Activated T-helper 1 cell treated with anti-CD3 and anti-CD28 coated beads, Interleukin-2, amount 50 U/mL, for 16 hours (primary cell): ENCODE measurements around the gene THADA.

Experiments used
- DNase-seq, 2 donors: peaks; one replicate each; pipeline ENCODE4 v3.0.0-alpha.2; 2020; ENCODE audit warnings: low read depth in 1 of 2, low spot score in 1 of 2

The THADA gene

GRCh38 chr2:43513216-43513615 is 82.6 kb downstream of the THADA start:
- DNase-seq, result no peak

GRCh38 chr2:43511199-43511598 is 84.6 kb downstream of the THADA start:
- no peak for DNase-seq

DNA sequence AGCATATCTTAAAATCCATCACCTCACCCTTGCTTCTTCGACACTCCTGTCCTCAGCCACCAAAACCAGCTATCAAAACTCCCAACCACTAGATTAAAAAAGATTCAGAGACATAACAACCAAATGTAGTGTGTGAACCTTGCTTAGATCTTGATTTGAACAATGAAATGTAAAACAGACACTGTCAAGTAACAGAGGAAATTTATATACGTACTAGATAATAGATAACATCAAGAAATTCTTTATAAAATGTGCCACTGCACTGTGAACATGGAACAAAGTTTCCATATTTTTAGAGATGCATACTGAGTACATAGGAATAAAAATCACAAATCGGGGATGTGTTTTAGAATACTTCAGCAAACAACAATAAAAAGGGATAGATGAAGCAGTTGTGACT is 86.0 kb downstream of the THADA start:
- DNase-seq, result no peak

DNA sequence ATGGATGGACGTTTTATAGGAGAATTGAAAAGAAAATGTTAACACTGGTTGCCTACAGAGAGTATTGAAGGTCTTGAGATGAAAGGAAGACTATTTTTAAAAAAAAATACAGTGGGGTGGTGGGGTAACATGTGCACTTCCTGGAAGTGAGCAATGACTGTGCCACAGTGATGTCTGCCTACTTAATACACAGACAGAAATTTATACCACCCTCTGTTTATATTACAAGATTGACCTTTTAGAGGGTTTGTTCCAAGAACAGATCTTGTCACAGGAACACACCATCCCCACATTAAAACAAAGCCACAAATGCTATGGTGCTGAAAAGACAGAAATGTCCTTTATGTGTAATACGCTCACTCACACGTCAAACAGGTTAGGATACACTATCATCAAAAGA is 87.6 kb downstream of the THADA start:
- no peak for DNase-seq

DNA sequence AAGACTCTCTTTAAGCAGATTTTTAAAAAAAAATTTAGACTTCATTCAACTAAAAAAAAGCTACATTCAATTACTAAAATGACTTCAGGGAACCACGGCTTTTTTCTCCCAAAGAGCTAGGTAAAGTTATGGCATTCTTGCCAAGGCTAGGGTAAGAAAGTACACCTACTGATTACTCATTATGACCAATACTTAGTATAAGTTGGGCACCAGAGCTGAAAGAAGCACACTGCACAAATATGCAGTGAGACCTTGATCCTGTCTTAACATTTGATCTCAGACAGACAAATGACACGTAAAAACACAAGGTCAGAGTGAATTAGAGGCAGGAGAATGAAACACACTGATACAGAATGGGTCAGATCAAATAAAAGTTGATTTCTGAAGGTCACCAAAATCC is 88.7 kb downstream of the THADA start:
- no peak for DNase-seq

DNA sequence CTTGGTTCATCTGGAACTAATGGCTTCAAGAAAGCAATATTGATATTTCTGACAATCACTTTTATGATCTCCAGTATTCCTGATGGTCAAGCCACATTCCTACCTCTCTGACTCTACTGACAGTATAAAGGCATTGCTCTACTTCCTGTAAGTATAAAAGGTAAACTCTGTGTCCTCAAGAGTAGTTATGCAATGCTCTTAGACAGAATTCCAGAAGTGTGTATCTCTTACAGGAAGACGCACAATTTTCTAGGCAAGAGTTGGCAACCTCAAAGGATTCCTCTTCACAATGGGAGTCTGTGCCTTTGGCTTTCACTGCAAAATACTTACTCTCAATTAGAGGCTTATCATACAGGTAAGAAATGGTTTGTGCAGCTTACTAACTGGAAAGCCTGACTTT is 100.1 kb downstream of the THADA start:
- DNase-seq, result no peak

DNA sequence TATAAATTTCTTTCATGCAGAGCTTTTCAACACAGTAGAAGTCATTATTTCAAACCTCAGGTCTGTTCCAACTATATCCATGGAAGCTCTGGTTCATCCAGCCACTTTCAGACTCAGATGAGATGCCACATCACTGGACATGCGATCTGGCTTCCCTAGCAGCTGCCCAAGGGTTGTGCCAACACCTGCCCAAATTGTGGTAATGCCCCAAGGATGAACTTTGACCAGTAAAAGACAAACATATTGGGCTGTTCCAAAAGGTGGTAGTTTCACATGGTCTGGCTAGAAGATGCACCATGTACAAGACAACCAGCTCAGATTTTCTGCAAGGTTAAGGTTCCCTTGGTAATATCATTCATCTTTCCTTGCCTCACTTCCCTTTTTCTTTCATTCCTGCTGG is 101.9 kb downstream of the THADA start:
- no peak for DNase-seq

DNA sequence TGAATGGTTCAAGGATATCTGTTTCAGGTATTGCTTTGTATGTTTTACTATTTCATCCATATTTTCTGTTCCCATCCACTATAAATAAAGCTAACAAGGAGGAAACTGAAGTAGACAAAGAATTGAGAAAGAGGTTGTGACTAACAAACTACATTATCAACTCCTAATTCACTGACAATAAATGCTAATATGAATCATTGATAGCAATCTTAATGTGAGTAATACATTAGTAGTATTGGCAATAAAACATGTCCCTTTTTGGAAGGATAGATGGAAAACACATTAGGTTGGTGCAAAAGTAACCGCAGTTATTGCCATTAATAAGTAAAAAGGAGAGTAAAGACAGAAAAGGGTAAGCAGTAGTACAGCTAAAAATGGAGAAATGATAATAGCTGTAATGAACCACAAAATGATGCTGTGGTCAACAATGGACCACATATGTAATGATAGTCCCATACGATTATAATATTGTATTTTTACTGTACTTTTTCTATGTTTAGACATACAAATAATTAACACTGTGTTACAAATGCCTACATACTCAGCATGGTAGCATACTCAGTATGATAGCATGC is 104.7 kb downstream of the THADA start:
- DNase-seq, result no peak

- DNase-seq, result no peak
These were observed 105.5 kb downstream of the THADA start for GRCh38 chr2:43490252-43490786.

GRCh38 chr2:43488737-43489136 is 107.1 kb downstream of the THADA start:
- DNase-seq, result no peak

DNA sequence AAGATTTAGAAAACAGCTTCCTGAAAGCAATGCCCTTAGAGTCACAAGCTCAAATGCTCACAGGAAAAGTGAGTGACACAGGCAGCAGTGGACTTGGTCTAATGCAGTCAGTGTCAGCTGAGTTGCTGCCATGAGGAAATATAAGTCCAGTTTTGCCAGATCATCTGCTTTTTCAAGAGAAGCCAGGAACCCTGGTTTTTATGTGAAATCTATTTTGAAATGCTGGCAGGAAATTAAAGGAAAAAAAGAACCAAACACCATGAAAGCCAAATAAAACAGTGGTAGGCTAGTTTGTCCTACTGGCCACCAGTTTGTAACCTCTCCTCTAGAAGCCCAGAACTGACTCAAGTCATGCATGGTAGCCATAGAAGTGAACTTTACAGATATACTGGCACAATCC is 109.2 kb downstream of the THADA start:
- DNase-seq, result no peak

GRCh38 chr2:43484323-43484930 is 111.4 kb downstream of the THADA start:
- DNase-seq, result no peak

DNA sequence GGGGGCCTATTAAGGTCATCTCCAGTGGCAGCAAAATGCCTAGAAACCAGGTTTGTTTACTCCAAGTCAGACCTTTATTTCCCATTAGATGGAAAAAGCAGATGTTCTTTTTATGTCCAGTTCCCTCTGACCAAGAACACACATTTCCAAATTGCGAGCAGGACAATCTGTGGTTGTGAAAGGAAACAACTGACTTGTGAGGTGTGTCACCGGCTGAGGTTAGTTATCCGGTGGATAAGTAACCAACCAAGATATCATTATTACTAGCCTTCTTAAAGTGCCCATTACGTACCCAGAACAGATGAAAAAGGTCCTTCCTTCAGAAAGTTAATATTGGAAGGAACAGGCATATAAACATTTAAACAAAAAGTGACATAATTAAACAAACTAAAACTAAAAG is 112.9 kb downstream of the THADA start:
- no peak for DNase-seq

DNA sequence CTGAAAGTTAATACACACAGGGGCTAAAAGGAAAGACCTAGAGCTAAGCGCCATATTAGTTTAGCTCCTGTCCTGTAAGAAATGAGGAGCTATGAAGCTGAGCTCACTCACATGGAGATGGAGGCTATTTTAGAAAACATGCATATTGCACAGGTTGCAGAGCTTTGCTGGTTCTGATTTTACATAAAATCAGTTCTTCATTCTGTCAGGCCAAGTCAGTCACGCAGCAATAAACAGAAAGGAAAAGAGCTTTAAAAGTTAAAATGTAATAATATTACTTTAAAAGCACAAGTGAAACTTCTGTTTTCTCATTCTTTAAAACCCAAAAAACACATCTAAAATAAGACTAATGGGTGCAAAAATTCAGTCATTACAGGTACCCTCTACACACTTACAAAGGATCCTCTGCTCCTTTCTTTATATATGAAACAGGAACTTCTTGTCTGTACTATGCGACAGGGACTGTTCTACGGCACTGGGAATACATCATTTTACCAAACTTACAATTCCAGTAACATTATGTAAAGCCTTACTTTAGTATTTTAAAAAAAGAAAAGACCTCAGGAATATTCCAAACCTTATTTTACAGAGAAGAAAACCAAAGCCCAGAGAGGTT is 113.8 kb downstream of the THADA start:
- no peak for DNase-seq

DNA sequence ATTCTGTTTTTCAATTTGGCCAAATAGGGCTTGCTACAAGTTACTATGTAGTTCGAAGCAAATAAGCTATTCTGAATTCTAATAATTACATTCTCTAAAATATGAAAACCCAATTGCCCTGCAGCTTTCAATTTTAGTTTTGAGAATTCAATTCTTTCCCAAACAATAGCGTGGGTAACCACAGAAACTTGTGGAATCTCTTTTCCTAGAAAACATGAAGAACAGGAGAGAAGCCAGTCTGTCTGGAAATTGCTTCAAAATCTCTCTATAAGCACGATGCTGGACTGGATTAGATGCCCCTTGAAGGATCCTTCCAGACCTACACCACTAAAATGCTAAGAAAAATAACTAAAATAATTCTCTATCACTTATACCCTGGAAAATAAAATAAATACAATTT is 115.0 kb downstream of the THADA start:
- no peak for DNase-seq

DNA sequence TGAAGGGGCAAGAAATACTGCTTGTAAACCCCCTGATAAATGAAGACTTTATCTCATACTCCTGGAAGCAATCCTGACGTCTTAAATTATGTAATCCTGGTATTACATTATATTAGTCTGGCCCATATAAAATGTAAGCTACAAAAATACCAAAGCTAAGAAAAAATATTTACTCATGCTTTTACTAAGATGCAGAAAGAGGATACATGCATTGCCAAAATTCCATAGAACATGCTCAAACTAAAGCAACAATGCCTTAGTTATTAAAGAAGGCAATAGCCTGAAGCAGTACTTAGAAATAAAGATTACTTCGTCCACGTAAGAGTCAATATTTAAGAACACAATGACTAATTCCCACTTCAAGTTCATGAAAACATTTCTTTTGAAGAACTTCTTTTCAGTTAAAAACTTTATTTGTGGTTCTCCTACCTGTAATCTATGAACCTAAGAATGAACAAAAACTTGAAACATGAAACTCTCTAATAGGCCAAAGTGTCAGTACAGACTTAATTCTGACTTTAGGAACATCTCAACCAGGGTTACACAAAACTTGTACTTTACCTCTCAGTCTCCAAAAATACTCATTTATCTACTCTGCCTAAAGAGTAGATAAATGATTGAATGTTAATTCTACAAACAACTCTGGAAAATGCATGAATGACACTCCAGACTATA is 117.3 kb downstream of the THADA start:
- DNase-seq, result no peak

DNA sequence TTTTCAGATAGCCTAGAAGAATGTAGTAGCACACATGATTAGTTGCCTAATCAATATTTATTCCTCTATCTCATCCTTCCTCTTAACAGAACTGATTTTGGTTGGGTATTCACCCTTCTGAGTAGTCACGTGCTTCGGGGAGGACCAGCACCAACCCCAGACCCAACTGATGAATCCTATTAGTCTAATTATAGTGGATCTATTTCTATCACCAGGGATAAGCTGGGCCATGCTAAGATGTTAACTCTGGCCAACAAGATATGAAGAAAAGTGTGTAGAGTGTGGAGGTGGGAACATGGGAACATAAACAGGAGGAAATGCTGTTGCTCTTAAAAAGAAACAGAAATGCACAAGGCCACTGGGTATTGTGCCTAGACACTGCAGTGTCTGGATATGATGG is 119.9 kb downstream of the THADA start:
- DNase-seq, result no peak

GRCh38 chr2:43475137-43475846 is 120.5 kb downstream of the THADA start:
- no peak for DNase-seq

GRCh38 chr2:43474273-43474672 is 121.6 kb downstream of the THADA start:
- DNase-seq, result no peak

DNA sequence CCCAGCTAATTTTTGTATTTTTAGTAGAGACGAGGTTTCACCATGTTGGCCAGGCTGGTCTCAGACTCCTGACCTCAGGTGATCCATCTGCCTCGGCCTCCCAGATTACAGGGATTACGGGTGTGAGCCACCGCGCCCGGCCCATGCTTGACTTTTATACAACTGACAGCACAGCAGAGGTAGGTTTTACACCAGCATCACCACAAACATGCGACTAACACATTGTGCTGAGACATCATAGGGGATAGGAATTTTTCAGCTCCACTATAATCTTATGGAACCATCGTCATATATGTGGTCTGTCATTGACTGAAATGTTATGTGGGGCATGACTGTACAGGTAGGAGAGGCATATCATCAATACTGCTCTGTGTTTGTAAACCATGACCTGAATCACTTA is 122.1 kb downstream of the THADA start:
- no peak for DNase-seq

DNA sequence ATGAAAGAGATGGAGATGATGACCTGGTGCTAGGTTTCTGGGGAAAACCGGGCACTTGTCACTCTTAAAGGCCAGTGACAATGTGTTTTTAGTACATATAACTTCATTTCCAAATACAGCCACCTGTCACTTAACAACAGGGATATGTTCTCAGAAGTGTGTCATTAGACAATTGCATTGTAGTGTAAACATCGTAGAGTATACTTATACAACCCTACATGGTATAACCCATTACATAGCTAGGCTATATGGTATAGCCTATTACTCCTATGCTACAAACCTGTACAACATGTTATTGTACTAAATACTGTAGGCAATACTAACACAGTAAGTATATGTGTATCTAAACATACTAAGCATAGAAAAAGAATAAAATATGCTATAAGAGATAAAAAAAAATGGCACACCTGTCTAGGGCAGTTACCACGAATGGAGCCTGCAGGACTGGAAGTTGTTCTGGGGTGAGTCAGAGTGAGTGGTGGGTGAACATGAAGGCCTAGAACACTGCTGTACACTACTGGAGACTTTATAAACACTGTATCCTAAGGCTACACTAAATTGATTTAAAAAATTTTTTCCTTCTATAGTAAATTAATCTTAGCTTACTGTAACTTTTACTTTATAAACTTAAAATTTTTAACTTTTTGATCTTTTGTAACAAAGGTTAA is 123.2 kb downstream of the THADA start:
- DNase-seq, result no peak
